Measurements from ENCODE around the gene TENM4.
"Not testable (repeated sequence)": the region's sequence is repeated elsewhere in the genome, so short reads cannot be mapped to it uniquely, and the experiment has no call there.

The TENM4 gene

GRCh38 chr11:78879094-78879980, 561.5 kb downstream of the TENM4 start:
- DNase-seq: not testable (repeated sequence)

GRCh38 chr11:78878631-78879030, 562.2 kb downstream of the TENM4 start:
- no peak for DNase-seq

- no peak for DNase-seq
Measured at GRCh38 chr11:78876676-78877075, 564.2 kb downstream of the TENM4 start.

DNA sequence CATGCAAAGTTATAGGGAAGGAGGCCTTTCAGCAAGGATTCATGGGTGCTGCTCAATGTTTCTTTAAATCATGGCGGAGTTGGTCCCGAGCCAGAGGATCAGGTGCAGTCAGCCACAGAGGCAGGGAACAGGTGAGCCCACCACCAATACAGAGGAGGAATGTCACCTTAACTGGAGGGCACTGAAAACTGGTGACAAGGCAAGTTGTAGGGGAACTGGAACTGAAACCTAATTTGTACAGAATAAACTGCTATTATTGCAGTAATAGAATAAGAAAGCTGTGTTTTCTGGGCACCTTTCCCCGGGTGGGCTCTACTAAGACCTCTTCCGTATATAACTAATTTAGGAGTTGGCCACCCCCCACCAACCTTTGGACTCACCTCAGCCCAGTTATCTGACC, 570.2 kb downstream of the TENM4 start:
- no peak for DNase-seq

- DNase-seq: no peak
Measured at GRCh38 chr11:78869293-78869692, 571.5 kb downstream of the TENM4 start.

GRCh38 chr11:78868563-78868962, 572.3 kb downstream of the TENM4 start:
- no peak for DNase-seq

DNA sequence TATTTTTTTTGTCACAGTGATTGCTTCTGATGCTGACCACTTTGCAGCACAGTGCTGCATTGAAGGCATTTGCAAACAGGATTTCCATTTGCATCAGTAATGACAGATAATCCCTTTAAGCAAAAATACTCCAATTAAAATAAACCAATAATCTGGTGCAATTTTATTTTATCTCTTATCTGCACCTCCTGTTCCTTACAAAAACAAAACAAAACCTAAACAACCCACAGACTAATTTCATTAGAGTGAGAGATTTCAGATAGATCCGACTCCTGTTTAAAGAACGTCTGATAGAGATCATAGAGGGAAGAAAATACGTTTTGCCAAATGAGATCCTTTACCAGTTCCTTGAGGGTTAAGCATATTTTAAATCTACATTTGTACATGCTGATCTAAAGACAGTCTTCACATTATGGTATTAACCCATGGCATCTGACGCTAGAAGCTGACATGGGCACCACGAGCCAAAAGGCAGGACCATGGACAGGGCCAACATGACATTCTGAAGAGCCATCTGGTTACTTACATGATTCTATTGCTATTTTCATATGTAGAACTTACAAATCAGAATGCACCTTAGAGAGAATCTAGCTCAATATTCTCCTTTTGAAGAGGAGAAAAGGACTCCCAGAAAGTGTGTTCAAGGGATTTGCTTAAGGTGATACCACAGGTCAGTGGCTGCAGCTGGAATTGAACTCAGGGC, 580.0 kb downstream of the TENM4 start:
- peak; percentile 54 for DNase-seq

DNA sequence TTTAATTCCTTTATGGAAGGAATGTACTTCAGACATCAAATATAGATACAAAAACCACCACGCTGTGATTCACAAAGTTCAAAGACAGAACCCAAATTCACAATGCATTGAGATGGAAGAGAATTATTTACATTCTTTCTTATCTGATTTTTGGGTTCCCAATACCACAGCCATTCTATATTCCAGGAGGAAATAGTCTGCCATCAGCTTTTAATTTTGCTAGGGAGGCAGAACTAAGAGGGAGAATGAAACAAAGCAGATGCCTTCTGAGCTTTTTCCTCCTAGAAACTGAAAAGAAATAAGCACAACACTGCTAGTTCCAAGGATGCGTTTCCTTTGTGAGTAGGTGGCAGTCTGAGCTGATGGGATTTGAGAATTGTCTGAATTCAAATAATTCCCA, 583.1 kb downstream of the TENM4 start:
- DNase-seq: peak; percentile 51

DNA sequence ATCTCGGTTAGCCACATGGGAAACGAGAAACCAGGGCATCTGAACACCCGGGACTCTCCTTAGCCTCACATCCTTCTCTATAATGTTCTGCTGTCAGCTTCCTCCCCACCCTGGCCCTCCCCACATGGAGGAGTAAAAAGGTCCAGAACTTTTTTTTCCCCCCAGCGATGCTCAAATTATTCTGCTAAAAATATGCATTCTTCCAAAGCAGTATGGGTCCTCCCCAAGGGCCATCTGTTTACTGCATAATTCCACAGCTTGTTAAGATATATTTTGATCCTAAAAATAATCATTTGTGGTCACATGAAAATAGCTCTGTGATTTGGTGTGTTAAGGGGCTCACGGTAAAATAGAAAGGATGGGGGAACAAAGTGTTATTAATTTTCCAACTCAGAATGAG, 584.6 kb downstream of the TENM4 start:
- peak; percentile 12 for DNase-seq

DNA sequence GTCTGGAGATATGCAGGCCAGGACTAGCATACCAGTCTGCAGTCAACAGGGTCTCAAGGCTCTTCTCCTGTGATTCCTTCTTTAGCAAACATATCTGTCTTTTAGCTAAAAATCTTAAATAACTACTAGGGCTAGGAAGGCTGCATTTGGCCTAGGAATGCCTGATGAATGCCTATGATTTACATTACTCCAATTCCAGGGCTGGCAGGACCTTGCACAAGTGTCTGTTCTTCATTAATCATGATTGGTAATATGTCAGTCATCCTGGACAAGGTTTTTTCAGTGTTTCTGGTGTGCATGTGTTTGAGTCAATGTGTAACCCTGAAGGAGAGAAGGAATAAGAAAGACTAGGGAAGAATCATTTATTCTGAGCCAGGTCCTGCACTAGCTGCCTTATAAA, 585.7 kb downstream of the TENM4 start:
- peak; percentile 26 for DNase-seq

DNA sequence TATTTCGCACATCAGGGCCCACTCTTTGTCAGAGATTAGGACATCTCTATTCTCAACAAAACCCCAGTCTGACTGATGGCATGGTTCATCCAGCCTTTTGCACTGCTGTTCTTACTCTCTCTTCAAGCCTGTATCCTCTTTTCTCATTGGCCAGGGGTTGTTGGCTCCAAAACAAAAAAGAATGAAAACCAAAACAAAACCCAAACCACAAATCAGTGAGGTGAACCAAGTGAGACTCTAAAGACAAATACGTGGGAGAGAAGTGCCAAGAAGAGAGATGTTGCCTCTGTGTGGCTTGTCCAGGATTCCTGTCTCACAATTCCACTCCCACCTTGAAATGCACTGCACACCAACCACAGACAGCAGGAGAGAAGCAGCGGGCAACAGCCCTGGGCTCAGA, 587.3 kb downstream of the TENM4 start:
- DNase-seq: no peak

- DNase-seq: no peak
Measured at GRCh38 chr11:78851878-78852586, 588.8 kb downstream of the TENM4 start.

DNA sequence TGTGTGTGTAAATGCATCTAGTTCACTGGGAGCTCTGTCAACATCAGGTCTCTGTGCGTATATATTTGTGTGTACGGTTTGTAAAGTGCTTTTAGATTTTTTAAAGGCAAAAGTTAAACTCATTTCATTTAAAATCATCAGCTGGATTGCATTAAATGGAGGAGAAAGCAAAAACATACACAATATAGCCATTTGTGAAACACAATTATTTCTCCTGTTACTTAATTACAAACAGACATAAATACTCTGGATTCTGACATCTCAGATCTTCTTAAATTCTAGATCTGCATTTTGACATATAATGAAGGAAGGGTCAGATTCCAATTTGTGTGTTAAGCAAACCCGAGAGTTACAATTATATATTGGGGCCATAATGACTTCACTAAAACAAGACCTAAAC, 590.8 kb downstream of the TENM4 start:
- no peak for DNase-seq

- DNase-seq: no peak
Measured at GRCh38 chr11:78846269-78846668, 594.6 kb downstream of the TENM4 start.

DNA sequence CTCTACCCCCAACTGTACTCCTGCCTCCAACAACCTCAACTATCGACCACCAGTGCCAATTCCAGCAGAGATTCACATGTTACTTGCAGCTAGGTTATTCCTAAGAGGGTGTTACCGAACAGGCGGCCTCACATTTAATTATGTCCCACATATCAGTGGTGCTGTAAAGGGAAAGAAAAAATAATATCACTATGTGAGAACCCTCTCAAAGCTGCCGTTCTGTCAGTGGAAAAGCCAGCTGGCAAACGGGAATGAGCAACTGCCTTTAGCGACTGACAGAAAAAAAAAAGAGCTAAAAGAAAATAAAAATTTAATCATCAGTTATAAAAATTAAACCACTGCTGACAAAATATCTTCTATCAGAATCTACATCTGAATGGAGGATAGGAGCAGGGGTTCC, 595.3 kb downstream of the TENM4 start:
- DNase-seq: no peak

GRCh38 chr11:78841456-78842060, 599.3 kb downstream of the TENM4 start:
- no peak for DNase-seq

DNA sequence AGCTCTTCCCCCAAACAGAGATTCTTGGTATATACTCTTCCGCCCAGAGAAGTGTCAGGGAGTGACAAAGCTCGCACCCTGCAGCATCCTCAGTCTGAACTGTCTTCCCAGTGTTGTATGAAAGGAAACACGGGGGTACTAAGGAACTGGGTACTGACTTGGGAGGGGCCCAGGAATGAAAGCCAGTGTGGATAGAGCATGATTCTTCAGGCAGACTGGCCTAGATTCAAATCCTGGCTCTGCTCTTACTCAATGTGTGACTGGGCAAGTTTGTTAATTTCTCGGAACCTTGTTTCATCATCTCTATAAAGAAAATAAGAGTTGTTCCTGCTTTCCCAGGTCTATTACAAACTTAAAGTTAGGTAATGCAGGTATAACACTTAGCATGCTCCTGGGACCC, 600.2 kb downstream of the TENM4 start:
- DNase-seq: peak; percentile 39

- peak; percentile 74 for DNase-seq
Measured at GRCh38 chr11:78840200-78840599, 600.6 kb downstream of the TENM4 start.

DNA sequence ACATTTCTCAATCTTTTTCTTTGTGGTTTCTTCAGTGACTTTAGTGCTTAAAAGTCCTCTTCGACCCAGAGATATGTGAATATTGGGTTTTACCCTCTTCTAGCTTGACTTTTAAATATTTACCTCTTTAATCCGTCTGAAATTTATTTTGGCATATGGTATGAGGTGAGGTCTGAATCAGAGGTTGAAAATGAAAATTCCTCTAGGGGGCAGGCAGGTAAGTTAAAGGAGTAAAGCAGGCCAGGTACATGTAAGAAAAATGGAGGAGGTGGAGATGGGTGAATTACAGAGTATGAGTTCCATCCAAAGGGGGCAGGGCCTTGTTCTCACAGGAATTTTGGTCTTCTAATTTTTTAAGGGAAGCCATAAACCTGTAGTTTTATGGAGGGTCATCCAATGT, 602.4 kb downstream of the TENM4 start:
- DNase-seq: no peak

GRCh38 chr11:78835646-78836045, 605.2 kb downstream of the TENM4 start:
- DNase-seq: no peak

GRCh38 chr11:78834886-78835285, 605.9 kb downstream of the TENM4 start:
- DNase-seq: no peak

DNA sequence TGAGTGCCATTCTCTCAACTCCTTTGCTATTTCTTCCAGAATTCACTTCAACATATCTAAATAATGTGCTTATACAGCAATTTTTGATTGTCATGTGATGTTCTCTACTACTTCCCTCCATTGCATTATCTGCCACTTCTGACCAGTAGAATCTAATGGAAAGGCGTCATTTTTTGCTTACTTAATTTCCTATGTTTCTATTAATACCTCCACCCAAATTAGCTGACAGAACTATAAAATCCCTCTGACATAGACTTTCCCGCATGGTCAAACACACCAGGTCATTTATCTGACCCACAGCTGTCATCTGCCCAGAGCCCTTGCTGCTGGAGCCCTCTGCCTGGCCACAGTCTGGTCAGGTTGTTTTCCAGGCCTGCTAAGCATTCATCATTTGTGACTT, 607.6 kb downstream of the TENM4 start:
- DNase-seq: no peak
